Activated CD4-positive, alpha-beta T cell treated with anti-CD3 and anti-CD28 coated beads, Interleukin-2, amount 10 ng/mL, durations not matched to agents 7 days and 5 days (primary cell): ENCODE measurements around the gene SCPEP1. TPM values are rescaled to one million over a fixed set of nuclear protein-coding genes. Genes with fewer than 3 reads are reported as not detected.

Source experiments
- CTCF ChIA-PET: fragments of 350-600 bp; sonication (Branson Sonifier 250); formaldehyde crosslinking; loops from one replicate; lab custom pipeline; 2021; ENCODE audit warnings: antibody characterized with exemption; lab: Charles Lee
- POLR2A ChIA-PET: fragments of 350-600 bp; sonication (Branson Sonifier 250); formaldehyde crosslinking; loops from one replicate; lab custom pipeline; 2021; ENCODE audit warnings: antibody characterized with exemption; lab: Charles Lee
- DNase-seq: peaks from one replicate; pipeline ENCODE4 v3.0.0-alpha.2; 2020
- H3K27ac Mint-ChIP-seq: one replicate; pipeline ENCODE4 v1.8.0; 2021; ENCODE audit warnings: mild to moderate bottlenecking, moderate library complexity, mixed read lengths
- H3K27me3 Mint-ChIP-seq: one replicate; pipeline ENCODE4 v1.8.0; 2021; ENCODE audit warnings: mixed read lengths
- H3K36me3 Mint-ChIP-seq: one replicate; pipeline ENCODE4 v1.8.0; 2021; ENCODE audit warnings: low read depth, mixed read lengths
- H3K4me1 Mint-ChIP-seq: one replicate; pipeline ENCODE4 v1.8.0; 2021; ENCODE audit warnings: mixed read lengths
- H3K4me3 Mint-ChIP-seq: one replicate; pipeline ENCODE4 v1.8.0; 2021; ENCODE audit warnings: mild to moderate bottlenecking, moderate library complexity, mixed read lengths
- H3K9me3 Mint-ChIP-seq: one replicate; pipeline ENCODE4 v1.8.0; 2021; ENCODE audit warnings: mixed read lengths
- total RNA-seq, 2 experiments: library from RNA; stranded (reverse); gene quantifications; one replicate each; pipeline ENCODE4 v1.2.3, GENCODE V29; 2021

SCPEP1 gene
- total RNA-seq, 2 experiments from 2014 or later, result 9.6 to 11.5 TPM

DNA sequence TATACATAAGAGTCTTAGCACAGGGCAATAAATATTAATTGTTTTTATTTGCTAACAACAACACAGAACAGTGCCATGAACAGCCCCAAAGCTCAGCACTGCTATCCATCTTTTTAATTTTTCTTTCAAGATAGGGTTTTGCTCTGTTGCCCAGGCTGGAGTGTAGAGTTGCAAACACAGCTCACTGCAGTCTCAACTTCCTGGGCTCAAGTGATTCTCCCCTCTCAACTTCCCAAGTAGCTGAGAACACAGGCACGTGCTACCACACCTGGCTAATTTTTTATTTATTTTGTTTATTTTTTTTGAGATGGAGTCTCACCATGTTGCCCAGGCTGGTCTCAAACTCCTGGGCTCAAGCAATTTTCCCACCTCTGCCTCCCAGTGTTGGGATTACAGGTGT is 59.5 kb downstream of the SCPEP1 start:
- H3K27me3 Mint-ChIP-seq, result peaks cover 55% of the 10 kb centered on the region
- no peak for DNase-seq
- H3K4me3 Mint-ChIP-seq, result no peak overlapping the region
- CTCF ChIA-PET, result no interaction called here
- H3K9me3 Mint-ChIP-seq, result no peaks in the 10 kb centered on the region
- H3K36me3 Mint-ChIP-seq, result no peaks in the 10 kb centered on the region
- H3K27ac Mint-ChIP-seq, result no peak overlapping the region
- POLR2A ChIA-PET, result no interaction called here
- H3K4me1 Mint-ChIP-seq, result no peaks in the 10 kb centered on the region

DNA sequence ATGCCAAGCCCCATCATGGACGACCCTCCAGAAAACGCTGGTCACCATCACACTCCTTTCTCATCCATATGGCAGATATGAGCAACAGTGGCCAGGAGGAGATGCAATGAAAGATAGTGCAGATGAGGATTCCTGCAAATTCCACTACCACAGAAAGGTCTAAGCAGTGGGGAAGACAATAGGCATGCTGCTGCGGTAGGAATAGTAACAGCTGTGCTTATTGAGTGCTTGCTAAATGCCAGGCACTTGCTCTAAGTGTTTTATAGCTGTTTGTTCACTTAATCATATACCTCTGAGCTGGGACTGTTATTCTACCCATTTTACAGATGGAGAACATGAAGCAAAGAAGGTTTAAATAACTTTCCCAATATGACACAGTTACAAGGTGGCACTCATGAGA is 60.6 kb downstream of the SCPEP1 start:
- Mint-ChIP-seq H3K9me3 (no peaks in the 10 kb centered on the region), H3K36me3 (no peaks in the 10 kb centered on the region), H3K27me3 (peaks cover 63% of the 10 kb centered on the region), H3K27ac (no peak overlapping the region), H3K4me3 (no peak overlapping the region), H3K4me1 (no peaks in the 10 kb centered on the region)
- ChIA-PET POLR2A (no interaction called here), CTCF (interaction anchor here (0.5 kb wide), 1 partner anchor 61 kb away, joined by 3 read pairs; the partner anchor contains the start of gene SCPEP1)
- DNase-seq, result no peak

DNA sequence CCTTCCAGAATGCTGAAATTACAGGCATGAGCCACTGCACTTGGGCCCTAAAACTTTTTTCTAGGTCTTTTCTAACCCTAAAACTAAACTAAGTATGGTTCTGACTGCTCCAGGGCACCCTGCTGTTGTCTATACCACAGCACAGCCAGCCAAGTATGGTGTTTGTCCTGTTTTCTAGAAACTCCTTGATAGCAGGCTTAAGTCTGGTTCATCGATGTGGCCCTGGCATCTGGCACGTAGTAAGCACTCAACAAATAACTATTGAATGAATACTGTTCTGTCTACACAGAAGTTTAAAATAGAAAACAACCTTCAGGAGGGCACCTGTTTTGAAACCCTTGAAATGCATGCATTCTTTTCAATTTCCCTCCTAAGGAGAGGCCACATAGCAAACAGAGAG is 62.6 kb downstream of the SCPEP1 start:
- Mint-ChIP-seq H3K27ac (no peak overlapping the region), H3K9me3 (no peaks in the 10 kb centered on the region), H3K36me3 (no peaks in the 10 kb centered on the region), H3K4me3 (no peak overlapping the region), H3K27me3 (peaks cover 73% of the 10 kb centered on the region), H3K4me1 (peaks cover 4% of the 10 kb centered on the region)
- CTCF ChIA-PET, result interaction anchor here (0.6 kb wide), 1 partner anchor 46 kb away, joined by 4 read pairs; no protein-coding TSS in a partner anchor
- no peak for DNase-seq
- POLR2A ChIA-PET, result no interaction called here

DNA sequence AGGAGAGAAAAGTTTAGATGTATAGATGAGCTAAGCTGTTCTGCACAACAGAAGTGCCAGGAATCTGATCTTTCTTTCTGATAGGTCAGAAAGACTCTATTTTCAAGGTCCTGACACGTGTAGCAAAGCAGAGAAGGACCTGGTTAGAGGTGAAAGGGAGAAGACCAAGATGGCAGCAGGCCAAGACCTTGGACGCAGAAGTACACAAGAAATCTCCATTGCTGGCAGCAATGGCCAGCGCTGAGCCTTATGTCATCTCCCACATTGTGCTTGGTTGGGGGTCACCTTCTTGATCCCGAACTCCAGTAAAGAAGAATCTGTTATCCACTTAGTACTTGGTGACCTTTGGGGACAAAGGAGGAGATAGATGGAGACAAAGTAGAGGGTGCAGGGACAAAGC is 65.3 kb downstream of the SCPEP1 start:
- ChIA-PET POLR2A (no interaction called here), CTCF (no interaction called here)
- peaks cover 17% of the 10 kb centered on the region for H3K4me1 Mint-ChIP-seq
- peaks cover 72% of the 10 kb centered on the region for H3K27me3 Mint-ChIP-seq
- no peaks in the 10 kb centered on the region for H3K9me3 Mint-ChIP-seq
- H3K4me3 Mint-ChIP-seq, result no peak overlapping the region
- no peak overlapping the region for H3K27ac Mint-ChIP-seq
- peaks cover 3% of the 10 kb centered on the region for H3K36me3 Mint-ChIP-seq
- no peak for DNase-seq

DNA sequence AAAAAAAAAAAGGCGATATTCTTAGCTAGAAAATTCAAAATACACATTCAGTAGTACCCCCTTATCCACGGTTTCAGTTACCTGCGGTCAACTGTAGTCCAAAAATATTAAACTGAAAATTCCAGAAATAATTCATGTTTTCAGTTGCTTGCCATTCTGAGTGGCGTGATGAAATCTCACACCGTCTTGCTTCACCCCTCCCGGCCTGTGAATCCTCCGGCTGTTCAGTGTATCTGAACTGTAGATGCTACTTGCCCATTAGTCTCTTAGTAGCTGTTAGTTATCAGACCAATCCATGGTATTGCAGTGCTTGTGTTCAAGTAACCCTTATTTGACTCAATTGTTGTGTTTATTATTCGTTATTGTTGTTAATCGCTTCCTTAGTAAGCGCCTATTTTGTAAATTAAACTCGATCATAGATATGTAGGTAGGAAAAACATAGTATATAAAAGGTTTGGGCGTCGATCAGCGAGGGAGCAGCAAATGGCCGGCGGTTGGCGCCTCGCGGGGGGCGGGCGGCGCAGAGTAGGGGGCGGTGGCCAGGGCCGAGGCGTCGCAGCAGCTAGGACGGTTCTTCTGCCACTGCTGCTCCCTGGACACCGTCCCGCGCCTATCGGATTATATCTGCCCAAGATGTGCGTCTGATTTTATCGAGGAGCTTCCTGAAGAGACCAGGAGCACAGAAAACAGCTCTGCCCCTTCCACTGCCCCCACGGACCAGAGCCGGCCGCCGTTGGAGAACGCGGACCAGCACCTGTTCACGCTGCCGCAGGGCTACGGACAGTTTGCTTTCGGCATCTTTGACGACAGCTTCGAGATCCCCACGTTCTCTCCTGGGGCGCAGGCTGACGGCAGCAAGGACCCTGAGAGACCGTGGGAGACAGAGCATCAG is 67.3 kb downstream of the SCPEP1 start:
- Mint-ChIP-seq H3K36me3 (peaks cover 3% of the 10 kb centered on the region), H3K4me1 (peaks cover 17% of the 10 kb centered on the region), H3K9me3 (no peaks in the 10 kb centered on the region), H3K27me3 (peaks cover 64% of the 10 kb centered on the region), H3K4me3 (peak overlapping the region; percentile 18), H3K27ac (no peak overlapping the region)
- CTCF ChIA-PET, result interaction anchor here (0.6 to 2.1 kb wide), 5 partner anchors 9 to 461 kb away, joined by 3 to 6 read pairs (median 3); no protein-coding TSS in a partner anchor
- POLR2A ChIA-PET, result interaction anchor here (0.5 to 0.6 kb wide), 3 partner anchors 15 to 94 kb away, joined by 3 to 6 read pairs (median 3); no protein-coding TSS in a partner anchor
- no peak for DNase-seq

DNA sequence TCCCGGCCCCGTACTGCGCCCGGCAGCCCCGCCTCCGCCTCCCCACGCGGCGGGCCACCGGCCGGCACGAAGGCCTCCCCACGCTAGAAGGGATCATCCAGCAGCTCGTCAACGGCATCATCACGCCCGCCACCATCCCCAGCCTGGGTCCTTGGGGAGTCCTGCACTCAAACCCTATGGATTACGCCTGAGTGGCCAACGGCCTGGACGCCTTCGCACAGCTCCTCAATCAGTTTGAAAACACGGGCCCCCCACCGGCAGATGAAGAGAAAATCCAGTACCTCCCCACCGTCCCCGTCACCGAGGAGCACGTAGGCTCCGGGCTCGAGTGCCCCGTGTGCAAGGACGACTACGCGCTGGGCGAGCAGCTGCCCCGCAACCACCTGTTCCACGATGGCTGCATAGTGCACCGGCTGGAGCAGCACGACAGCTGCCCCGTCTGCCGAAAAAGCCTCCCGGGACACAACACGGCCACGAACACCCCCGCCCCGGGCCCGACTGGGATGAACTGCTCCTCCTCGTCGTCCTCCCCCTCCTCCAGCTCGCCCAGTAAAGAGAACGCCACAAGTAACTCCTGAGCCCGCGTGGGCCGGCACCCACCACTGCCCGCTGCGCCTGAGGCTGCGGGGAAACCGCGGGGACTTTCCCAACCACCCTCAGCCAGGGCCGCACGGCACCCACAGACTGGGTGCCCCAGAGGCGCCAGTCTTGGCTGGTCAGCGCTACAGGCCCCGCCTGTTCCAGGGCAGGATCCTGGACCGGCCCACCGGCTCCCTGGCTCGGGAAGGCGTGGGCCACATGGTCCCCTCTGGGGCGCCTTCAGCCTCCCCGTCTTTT is 68.2 kb downstream of the SCPEP1 start:
- H3K27ac Mint-ChIP-seq, result no peak overlapping the region
- CTCF ChIA-PET, result interaction anchor here (0.7 to 2.1 kb wide), 4 partner anchors 10 to 247 kb away, joined by 3 to 6 read pairs (median 3); no protein-coding TSS in a partner anchor
- peak overlapping the region; percentile 54 for H3K4me3 Mint-ChIP-seq
- POLR2A ChIA-PET, result interaction anchor here (0.5 to 0.6 kb wide), 3 partner anchors 14 to 93 kb away, joined by 3 to 6 read pairs (median 3); no protein-coding TSS in a partner anchor
- H3K27me3 Mint-ChIP-seq, result peaks cover 64% of the 10 kb centered on the region
- H3K4me1 Mint-ChIP-seq, result peaks cover 17% of the 10 kb centered on the region
- no peaks in the 10 kb centered on the region for H3K9me3 Mint-ChIP-seq
- DNase-seq, result peak; percentile 13
- H3K36me3 Mint-ChIP-seq, result peaks cover 3% of the 10 kb centered on the region

DNA sequence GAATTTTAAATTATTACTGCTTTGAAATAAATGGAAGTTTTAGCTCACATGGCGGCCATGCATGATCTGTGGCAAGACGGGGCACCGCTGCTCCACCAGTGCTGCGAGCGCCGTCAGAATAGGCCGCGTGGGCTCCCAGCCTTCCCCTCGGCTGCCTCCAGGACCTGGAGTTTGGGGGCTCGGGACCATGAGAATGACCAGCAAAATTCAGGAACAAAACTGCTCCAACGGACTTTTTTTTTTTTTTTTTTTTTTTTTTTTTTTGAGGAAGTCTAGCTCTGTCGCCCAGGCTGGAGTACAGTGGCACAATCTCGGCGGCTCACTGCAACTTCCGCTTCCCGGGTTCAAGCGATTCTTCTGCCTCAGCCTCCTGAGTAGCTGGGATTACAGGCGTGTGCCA is 68.8 kb downstream of the SCPEP1 start:
- Mint-ChIP-seq H3K27me3 (peaks cover 59% of the 10 kb centered on the region), H3K4me3 (no peak overlapping the region), H3K36me3 (peaks cover 3% of the 10 kb centered on the region), H3K27ac (no peak overlapping the region), H3K9me3 (no peaks in the 10 kb centered on the region), H3K4me1 (peaks cover 17% of the 10 kb centered on the region)
- no peak for DNase-seq
- ChIA-PET POLR2A (no interaction called here), CTCF (interaction anchor here (1.1 to 2.1 kb wide), 2 partner anchors 12 to 37 kb away, joined by 3 to 6 read pairs; no protein-coding TSS in a partner anchor)

DNA sequence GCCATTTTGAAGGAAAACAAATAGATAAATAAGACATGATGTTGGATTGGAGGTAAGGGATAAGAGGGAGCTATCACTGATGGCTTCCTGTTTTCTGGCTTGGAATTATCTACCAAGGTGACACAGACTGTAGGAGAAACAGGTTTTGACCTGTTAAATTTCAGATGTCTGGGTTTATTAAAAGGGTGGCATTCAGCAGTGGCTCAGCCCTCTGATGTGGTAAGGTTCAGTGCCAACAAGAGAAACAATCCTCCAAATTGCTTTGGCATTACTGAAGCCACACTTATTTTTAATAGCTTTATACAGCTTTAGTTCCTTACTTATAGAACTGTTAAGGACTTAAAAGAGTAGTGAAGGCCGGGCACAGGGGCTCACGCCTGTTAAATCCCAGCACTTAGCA is 70.2 kb downstream of the SCPEP1 start:
- CTCF ChIA-PET, result interaction anchor here (0.6 to 1.2 kb wide), 3 partner anchors 21 to 1229 kb away, joined by 3 read pairs; partner anchors contain the start of gene AKAP1
- no peak overlapping the region for H3K27ac Mint-ChIP-seq
- POLR2A ChIA-PET, result no interaction called here
- peaks cover 17% of the 10 kb centered on the region for H3K4me1 Mint-ChIP-seq
- H3K36me3 Mint-ChIP-seq, result peaks cover 3% of the 10 kb centered on the region
- H3K4me3 Mint-ChIP-seq, result no peak overlapping the region
- H3K27me3 Mint-ChIP-seq, result peaks cover 50% of the 10 kb centered on the region
- H3K9me3 Mint-ChIP-seq, result no peaks in the 10 kb centered on the region
- DNase-seq, result no peak

DNA sequence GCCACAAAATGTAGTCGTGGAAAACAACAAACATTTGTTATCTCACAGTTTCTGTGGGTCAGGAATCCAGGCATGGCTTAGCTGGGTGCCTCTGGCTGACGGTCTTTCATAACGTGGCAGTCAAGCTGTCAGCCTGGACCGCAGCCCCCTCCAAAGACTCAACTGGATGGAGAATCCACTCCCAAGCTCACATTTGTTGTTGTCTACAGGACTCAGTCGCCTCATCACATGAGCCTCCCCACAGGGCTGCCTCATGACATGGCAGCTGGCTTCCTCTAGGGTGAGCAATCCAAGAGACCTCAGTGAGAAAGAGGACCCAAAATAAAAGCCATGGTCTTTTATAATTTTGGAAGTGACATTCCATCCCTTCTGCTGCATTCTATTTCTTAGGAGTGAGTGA is 72.4 kb downstream of the SCPEP1 start:
- Mint-ChIP-seq H3K9me3 (no peaks in the 10 kb centered on the region), H3K4me1 (peaks cover 22% of the 10 kb centered on the region), H3K36me3 (peaks cover 3% of the 10 kb centered on the region), H3K27ac (no peak overlapping the region), H3K4me3 (no peak overlapping the region), H3K27me3 (peaks cover 30% of the 10 kb centered on the region)
- CTCF ChIA-PET, result interaction anchor here (0.6 to 1.6 kb wide), 3 partner anchors 35 to 156 kb away, joined by 3 to 6 read pairs (median 3); no protein-coding TSS in a partner anchor
- DNase-seq, result no peak
- POLR2A ChIA-PET, result no interaction called here

DNA sequence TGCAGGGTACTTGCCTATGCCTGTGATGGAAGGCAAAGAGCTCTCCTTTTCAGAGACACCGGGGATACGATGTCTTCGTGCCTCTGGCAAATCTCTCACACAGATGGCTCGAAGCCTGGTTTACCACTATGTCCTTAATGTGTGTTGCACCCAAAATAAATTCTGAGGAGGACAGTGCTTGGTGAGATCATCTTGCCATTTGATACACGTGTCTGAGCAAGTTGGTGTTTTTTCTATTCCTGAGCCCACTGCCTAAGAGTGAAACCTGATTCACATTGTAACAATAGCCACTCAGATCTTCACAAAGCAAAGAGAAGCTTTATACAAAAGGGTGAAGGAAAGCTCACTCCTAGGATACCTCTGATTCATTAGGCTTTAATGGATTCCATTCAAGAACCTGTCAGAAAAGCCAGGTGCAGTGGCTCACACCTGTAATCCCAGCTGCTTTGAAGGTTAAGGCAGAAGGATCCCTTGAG is 74.0 kb downstream of the SCPEP1 start:
- Mint-ChIP-seq H3K27me3 (peaks cover 18% of the 10 kb centered on the region), H3K36me3 (no peaks in the 10 kb centered on the region), H3K27ac (no peak overlapping the region), H3K4me1 (peaks cover 15% of the 10 kb centered on the region), H3K4me3 (no peak overlapping the region), H3K9me3 (no peaks in the 10 kb centered on the region)
- POLR2A ChIA-PET, result no interaction called here
- CTCF ChIA-PET, result no interaction called here
- DNase-seq, result no peak
